GM18511 (cell line): ENCODE measurements around the gene KCNJ4.
"Not testable (repeated sequence)": the region's sequence is repeated elsewhere in the genome, so short reads cannot be mapped to it uniquely, and the experiment has no call there.

Experiments used
- ATAC-seq: cut with Tn5 transposase; IDR thresholded peaks from one replicate; pipeline ENCODE4 v1.9.1; 2021; ENCODE audit warnings: mild to moderate bottlenecking, moderate library complexity; ENCODE audit not compliant: unreplicated experiment

KCNJ4 gene

GRCh38 chr22:38471237-38471636 is 16.2 kb upstream of the KCNJ4 start:
- no peak for ATAC-seq

GRCh38 chr22:38470179-38470578 is 15.2 kb upstream of the KCNJ4 start:
- not testable (repeated sequence) for ATAC-seq

- no peak for ATAC-seq
Measured at GRCh38 chr22:38469306-38469781, 14.3 kb upstream of the KCNJ4 start.

- no peak for ATAC-seq
Measured at GRCh38 chr22:38468443-38469305, 13.7 kb upstream of the KCNJ4 start.

GRCh38 chr22:38467904-38468442 is 13.0 kb upstream of the KCNJ4 start, which contains the start of gene KDELR3:
Gene KDELR3, plus strand, starts transcription at chr22:38468096. Its CDS starts 138 bp downstream, at chr22:38468234.
- ATAC-seq = no peak

- no peak for ATAC-seq
Measured at GRCh38 chr22:38467438-38467903, 12.5 kb upstream of the KCNJ4 start.

- no peak for ATAC-seq
Measured at GRCh38 chr22:38465673-38466490, 10.9 kb upstream of the KCNJ4 start.

- no peak for ATAC-seq
Measured at GRCh38 chr22:38464992-38465672, 10.1 kb upstream of the KCNJ4 start.

GRCh38 chr22:38462960-38463784 is 8.2 kb upstream of the KCNJ4 start:
- no peak for ATAC-seq

- ATAC-seq = no peak
Measured at GRCh38 chr22:38461414-38462081, 6.5 kb upstream of the KCNJ4 start.

GRCh38 chr22:38461057-38461413 is 6.0 kb upstream of the KCNJ4 start:
- ATAC-seq = no peak

GRCh38 chr22:38460426-38460840 is 5.4 kb upstream of the KCNJ4 start:
- no peak for ATAC-seq

- ATAC-seq = no peak
Measured at GRCh38 chr22:38456841-38457699, 2.1 kb upstream of the KCNJ4 start.

- no peak for ATAC-seq
Measured at GRCh38 chr22:38456272-38456835, 1.4 kb upstream of the KCNJ4 start.

- no peak for ATAC-seq
Measured at GRCh38 chr22:38455530-38456271, 702 bp upstream of the KCNJ4 start.

- ATAC-seq = no peak
Measured at GRCh38 chr22:38454353-38455075, 485 bp downstream of the KCNJ4 start.

- no peak for ATAC-seq
Measured at GRCh38 chr22:38453996-38454352, 1.0 kb downstream of the KCNJ4 start.
